ENCODE data around the gene CTIF. TPM values are rescaled to one million over a fixed set of nuclear protein-coding genes. Genes with fewer than 3 reads are reported as not detected.

The CTIF gene
- polyA plus RNA-seq, 1 donor from 2014 or later, result 50.2 TPM

DNA sequence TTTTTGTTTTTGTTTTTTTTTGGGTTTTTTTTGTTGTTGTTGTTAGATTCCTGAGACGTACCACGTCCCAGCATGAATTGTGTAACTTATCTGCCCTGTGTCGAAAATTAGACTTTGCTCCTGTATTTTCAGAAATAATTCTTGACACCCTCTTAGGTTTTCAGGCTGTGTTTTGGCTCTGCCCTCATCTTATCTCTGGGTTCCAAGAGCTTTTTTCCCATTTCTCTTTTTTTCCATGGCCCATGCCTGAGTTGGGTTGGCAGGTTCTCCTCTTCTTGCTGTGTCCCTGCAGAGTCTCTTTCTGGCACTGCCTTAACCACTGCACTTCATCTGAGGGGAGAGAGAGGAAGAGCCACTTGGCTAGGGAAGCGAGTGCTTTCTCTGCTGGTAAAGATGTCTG is 42.4 kb downstream of the CTIF start:
- Histone ChIP-seq H3K4me2 (ENCODE audit: low read length) (no peak overlapping the region), H3K4me3 (ENCODE audit: low read length) (no peak overlapping the region)

DNA sequence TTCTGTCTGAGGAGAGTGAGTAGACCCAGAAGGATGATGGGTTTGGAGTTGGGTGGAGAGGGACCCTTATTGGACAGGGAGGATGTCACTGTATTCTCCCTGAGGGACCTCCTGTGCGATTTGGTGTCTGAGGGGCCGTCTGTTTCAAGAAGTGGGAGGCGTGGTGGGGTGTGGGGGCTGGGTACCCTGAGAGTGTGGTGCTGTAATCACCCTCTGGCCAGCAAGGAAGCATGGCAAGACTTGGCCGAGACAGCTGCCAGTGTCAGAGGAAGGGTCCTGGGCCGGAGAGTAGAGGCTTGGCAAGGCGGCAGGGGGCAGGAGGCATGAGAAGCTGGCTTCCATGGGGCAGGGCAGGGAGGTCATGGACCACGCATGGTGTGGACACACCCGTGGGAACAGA is 43.1 kb downstream of the CTIF start:
- Histone ChIP-seq H3K9me2 (ENCODE audit: insufficient read depth, low read length) (no peaks in the 10 kb centered on the region), H3F3A (ENCODE audit: insufficient read depth, low read length, poor library complexity, severe bottlenecking) (no peaks in the 10 kb centered on the region), H3K9me3 (ENCODE audit: low read length) (no peaks in the 10 kb centered on the region), H3K4me2 (ENCODE audit: low read length) (no peak overlapping the region), H3K4me3 (ENCODE audit: low read length) (no peak overlapping the region), H3K36me3 (ENCODE audit: insufficient read depth, low read length) (peaks cover 5% of the 10 kb centered on the region), H3K27ac (ENCODE audit: low read length) (no peak overlapping the region), H4K20me1 (ENCODE audit: insufficient read depth) (no peaks in the 10 kb centered on the region), H3K79me2 (replicated peaks; ENCODE audit: insufficient read depth, low read length) (peaks cover 34% of the 10 kb centered on the region), H3K27me3 (ENCODE audit: insufficient read depth, low read depth, low read length) (no peaks in the 10 kb centered on the region), H2AFZ (ENCODE audit: low read depth, low read length) (no peak overlapping the region), H3K9ac (ENCODE audit: low read length) (no peak overlapping the region)
- TF ChIP-seq RAD21 (conservative IDR thresholded peaks at IDR 0.05) (no peak), TAF1 (IDR thresholded peaks at IDR 0.05; ENCODE audit: low read depth) (no peak), SMC3 (conservative IDR thresholded peaks at IDR 0.05; ENCODE audit: poor library complexity) (no peak), POLR2AphosphoS5 (IDR thresholded peaks at IDR 0.05) (no peak), EZH2 (IDR thresholded peaks at IDR 0.05; ENCODE audit: borderline replicate concordance, insufficient read depth, low read length, poor library complexity, severe bottlenecking) (no peak), MXI1 (conservative IDR thresholded peaks at IDR 0.05; ENCODE audit: poor library complexity, severe bottlenecking) (no peak)
- TF ChIP-seq, protein P1, sequence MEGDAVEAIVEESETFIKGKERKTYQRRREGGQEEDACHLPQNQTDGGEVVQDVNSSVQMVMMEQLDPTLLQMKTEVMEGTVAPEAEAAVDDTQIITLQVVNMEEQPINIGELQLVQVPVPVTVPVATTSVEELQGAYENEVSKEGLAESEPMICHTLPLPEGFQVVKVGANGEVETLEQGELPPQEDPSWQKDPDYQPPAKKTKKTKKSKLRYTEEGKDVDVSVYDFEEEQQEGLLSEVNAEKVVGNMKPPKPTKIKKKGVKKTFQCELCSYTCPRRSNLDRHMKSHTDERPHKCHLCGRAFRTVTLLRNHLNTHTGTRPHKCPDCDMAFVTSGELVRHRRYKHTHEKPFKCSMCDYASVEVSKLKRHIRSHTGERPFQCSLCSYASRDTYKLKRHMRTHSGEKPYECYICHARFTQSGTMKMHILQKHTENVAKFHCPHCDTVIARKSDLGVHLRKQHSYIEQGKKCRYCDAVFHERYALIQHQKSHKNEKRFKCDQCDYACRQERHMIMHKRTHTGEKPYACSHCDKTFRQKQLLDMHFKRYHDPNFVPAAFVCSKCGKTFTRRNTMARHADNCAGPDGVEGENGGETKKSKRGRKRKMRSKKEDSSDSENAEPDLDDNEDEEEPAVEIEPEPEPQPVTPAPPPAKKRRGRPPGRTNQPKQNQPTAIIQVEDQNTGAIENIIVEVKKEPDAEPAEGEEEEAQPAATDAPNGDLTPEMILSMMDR (IDR thresholded peaks at IDR 0.05; ENCODE audit: poor library complexity, severe bottlenecking), result no peak
- TF ChIP-seq, protein P2, sequence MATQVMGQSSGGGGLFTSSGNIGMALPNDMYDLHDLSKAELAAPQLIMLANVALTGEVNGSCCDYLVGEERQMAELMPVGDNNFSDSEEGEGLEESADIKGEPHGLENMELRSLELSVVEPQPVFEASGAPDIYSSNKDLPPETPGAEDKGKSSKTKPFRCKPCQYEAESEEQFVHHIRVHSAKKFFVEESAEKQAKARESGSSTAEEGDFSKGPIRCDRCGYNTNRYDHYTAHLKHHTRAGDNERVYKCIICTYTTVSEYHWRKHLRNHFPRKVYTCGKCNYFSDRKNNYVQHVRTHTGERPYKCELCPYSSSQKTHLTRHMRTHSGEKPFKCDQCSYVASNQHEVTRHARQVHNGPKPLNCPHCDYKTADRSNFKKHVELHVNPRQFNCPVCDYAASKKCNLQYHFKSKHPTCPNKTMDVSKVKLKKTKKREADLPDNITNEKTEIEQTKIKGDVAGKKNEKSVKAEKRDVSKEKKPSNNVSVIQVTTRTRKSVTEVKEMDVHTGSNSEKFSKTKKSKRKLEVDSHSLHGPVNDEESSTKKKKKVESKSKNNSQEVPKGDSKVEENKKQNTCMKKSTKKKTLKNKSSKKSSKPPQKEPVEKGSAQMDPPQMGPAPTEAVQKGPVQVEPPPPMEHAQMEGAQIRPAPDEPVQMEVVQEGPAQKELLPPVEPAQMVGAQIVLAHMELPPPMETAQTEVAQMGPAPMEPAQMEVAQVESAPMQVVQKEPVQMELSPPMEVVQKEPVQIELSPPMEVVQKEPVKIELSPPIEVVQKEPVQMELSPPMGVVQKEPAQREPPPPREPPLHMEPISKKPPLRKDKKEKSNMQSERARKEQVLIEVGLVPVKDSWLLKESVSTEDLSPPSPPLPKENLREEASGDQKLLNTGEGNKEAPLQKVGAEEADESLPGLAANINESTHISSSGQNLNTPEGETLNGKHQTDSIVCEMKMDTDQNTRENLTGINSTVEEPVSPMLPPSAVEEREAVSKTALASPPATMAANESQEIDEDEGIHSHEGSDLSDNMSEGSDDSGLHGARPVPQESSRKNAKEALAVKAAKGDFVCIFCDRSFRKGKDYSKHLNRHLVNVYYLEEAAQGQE (IDR thresholded peaks at IDR 0.05; ENCODE audit: borderline replicate concordance), result no peak

More for the DNA sequence above, 42.4 kb downstream of the CTIF start:
- Histone ChIP-seq H3K9me2 (ENCODE audit: insufficient read depth, low read length) (no peaks in the 10 kb centered on the region), H3F3A (ENCODE audit: insufficient read depth, low read length, poor library complexity, severe bottlenecking) (no peaks in the 10 kb centered on the region), H4K20me1 (ENCODE audit: insufficient read depth) (no peaks in the 10 kb centered on the region), H3K27me3 (ENCODE audit: insufficient read depth, low read depth, low read length) (no peaks in the 10 kb centered on the region), H3K36me3 (ENCODE audit: insufficient read depth, low read length) (peaks cover 8% of the 10 kb centered on the region), H3K79me2 (replicated peaks; ENCODE audit: insufficient read depth, low read length) (peaks cover 34% of the 10 kb centered on the region), H3K27ac (ENCODE audit: low read length) (no peak overlapping the region), H3K9ac (ENCODE audit: low read length) (no peak overlapping the region), H2AFZ (ENCODE audit: low read depth, low read length) (no peak overlapping the region), H3K9me3 (ENCODE audit: low read length) (no peaks in the 10 kb centered on the region)
- TF ChIP-seq EP300 (conservative IDR thresholded peaks at IDR 0.05; ENCODE audit: poor library complexity, severe bottlenecking), result no peak
- TF ChIP-seq TAF1 (IDR thresholded peaks at IDR 0.05; ENCODE audit: low read depth), result no peak
- TF ChIP-seq MXI1 (conservative IDR thresholded peaks at IDR 0.05; ENCODE audit: poor library complexity, severe bottlenecking), result no peak
- TF ChIP-seq, protein P1 (IDR thresholded peaks at IDR 0.05; ENCODE audit: poor library complexity, severe bottlenecking), result no peak
- TF ChIP-seq, protein P2 (IDR thresholded peaks at IDR 0.05; ENCODE audit: borderline replicate concordance), result no peak
- no peak for TF ChIP-seq SMC3 (conservative IDR thresholded peaks at IDR 0.05; ENCODE audit: poor library complexity)
- no peak for TF ChIP-seq EZH2 (IDR thresholded peaks at IDR 0.05; ENCODE audit: borderline replicate concordance, insufficient read depth, low read length, poor library complexity, severe bottlenecking)

All from neural cell (in vitro differentiated cells).